Stomach smooth muscle (tissue), 2 donors: Measurements from ENCODE around the gene C2CD2.

ENCODE experiments used
- H3K27ac ChIP-seq: one replicate; pipeline ENCODE4 v1.7.0; 2013; ENCODE audit warnings: mild to moderate bottlenecking, low read length, inconsistent platforms
- H3K27me3 ChIP-seq, 2 donors: one replicate each; pipeline ENCODE4 v1.7.0; 2013; ENCODE audit warnings: low read length in 2 of 2; ENCODE audit not compliant: insufficient read depth in 2 of 2, control insufficient read depth in 1 of 2
- H3K36me3 ChIP-seq, 2 donors: one replicate each; pipeline ENCODE4 v1.7.0; 2013; ENCODE audit warnings: low read length in 2 of 2; ENCODE audit not compliant: control insufficient read depth in 2 of 2, insufficient read depth in 2 of 2
- H3K4me1 ChIP-seq: one replicate; pipeline ENCODE4 v1.7.0; 2013; ENCODE audit warnings: low read length; ENCODE audit not compliant: control insufficient read depth, insufficient read depth
- H3K4me3 ChIP-seq, 2 donors: one replicate each; pipeline ENCODE4 v1.7.0; 2013; ENCODE audit warnings: low read length in 2 of 2
- H3K9ac ChIP-seq, 2 donors: one replicate each; pipeline ENCODE4 v1.7.0; 2013; ENCODE audit warnings: low read length in 2 of 2, mild to moderate bottlenecking in 1 of 2
- H3K9me3 ChIP-seq, 2 donors: one replicate each; pipeline ENCODE4 v1.7.0; 2013; ENCODE audit warnings: low read length in 2 of 2; ENCODE audit not compliant: control insufficient read depth in 2 of 2
- donor health status: healthy.
- donor health status: Pancreatic carcinoma.

C2CD2 gene

GRCh38 chr21:41854426-41854995 lies 99.3 kb downstream of the C2CD2 start:
- peaks cover 20 to 47% of the 10 kb centered on the region in 2 donors for H3K36me3 ChIP-seq
- no peaks in the 10 kb centered on the region for H3K27me3 ChIP-seq
- no peak overlapping the region for H3K27ac ChIP-seq
- H3K9me3 ChIP-seq, result no peaks in the 10 kb centered on the region
- no peak overlapping the region for H3K9ac ChIP-seq
- no peak overlapping the region for H3K4me3 ChIP-seq
- H3K4me1 ChIP-seq, result no peaks in the 10 kb centered on the region

- Histone ChIP-seq H3K9me3 (no peaks in the 10 kb centered on the region), H3K27me3 (no peaks in the 10 kb centered on the region), H3K9ac (no peak overlapping the region), H3K4me1 (no peaks in the 10 kb centered on the region), H3K27ac (no peak overlapping the region), H3K36me3 (peaks cover 14 to 40% of the 10 kb centered on the region in 2 donors), H3K4me3 (no peak overlapping the region)
Measured at GRCh38 chr21:41852929-41853320, 100.9 kb downstream of the C2CD2 start.

GRCh38 chr21:41852151-41852928 lies 101.5 kb downstream of the C2CD2 start:
- Histone ChIP-seq H3K4me3 (no peak overlapping the region), H3K4me1 (no peaks in the 10 kb centered on the region), H3K9me3 (no peaks in the 10 kb centered on the region), H3K27ac (no peak overlapping the region), H3K27me3 (no peaks in the 10 kb centered on the region), H3K9ac (no peak overlapping the region), H3K36me3 (peaks cover 14 to 38% of the 10 kb centered on the region in 2 donors)

- Histone ChIP-seq H3K4me1 (no peaks in the 10 kb centered on the region), H3K27ac (no peak overlapping the region), H3K27me3 (no peaks in the 10 kb centered on the region), H3K4me3 (no peak overlapping the region), H3K9me3 (no peaks in the 10 kb centered on the region), H3K36me3 (peaks cover 9 to 30% of the 10 kb centered on the region in 2 donors), H3K9ac (no peak overlapping the region)
Measured at GRCh38 chr21:41851090-41851790, 102.6 kb downstream of the C2CD2 start.

- Histone ChIP-seq H3K9ac (no peak overlapping the region), H3K27ac (no peak overlapping the region), H3K4me3 (no peak overlapping the region), H3K27me3 (no peaks in the 10 kb centered on the region), H3K9me3 (no peaks in the 10 kb centered on the region), H3K36me3 (peaks cover 15 to 24% of the 10 kb centered on the region in 2 donors), H3K4me1 (no peaks in the 10 kb centered on the region)
Measured at GRCh38 chr21:41850085-41850484, 103.7 kb downstream of the C2CD2 start.

- H3K27ac ChIP-seq, result no peak overlapping the region
- H3K36me3 ChIP-seq, result peaks cover 15% of the 10 kb centered on the region in 2 donors
- no peak overlapping the region for H3K4me3 ChIP-seq
Measured at GRCh38 chr21:41848958-41849580, 104.7 kb downstream of the C2CD2 start.

DNA sequence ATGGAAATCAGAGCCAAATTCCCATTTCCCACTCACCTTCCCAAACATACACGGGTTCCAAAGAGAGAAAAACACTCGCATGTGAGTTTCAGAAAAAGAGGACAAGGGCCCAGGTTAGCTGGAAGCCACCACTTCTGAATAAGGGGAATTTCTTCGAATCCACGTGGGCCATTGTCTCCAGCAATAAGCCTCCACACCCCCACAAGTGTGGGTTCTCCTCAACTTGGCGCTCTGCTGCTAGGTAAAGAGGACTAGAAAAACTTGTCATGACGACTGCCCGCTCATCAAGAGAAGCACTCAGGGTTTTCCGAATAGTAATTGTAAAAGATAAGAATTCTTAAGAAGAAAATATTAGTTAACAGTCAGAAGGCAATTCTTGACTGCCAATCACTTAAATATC lies 105.3 kb downstream of the C2CD2 start:
- Histone ChIP-seq H3K4me1 (no peaks in the 10 kb centered on the region), H3K4me3 (no peak overlapping the region), H3K27me3 (no peaks in the 10 kb centered on the region), H3K9ac (no peak overlapping the region), H3K36me3 (peaks cover 10 to 11% of the 10 kb centered on the region in 2 donors), H3K9me3 (no peaks in the 10 kb centered on the region), H3K27ac (no peak overlapping the region)

More at GRCh38 chr21:41848958-41849580, 104.7 kb downstream of the C2CD2 start:
- Histone ChIP-seq H3K27me3 (no peaks in the 10 kb centered on the region), H3K9me3 (no peaks in the 10 kb centered on the region), H3K9ac (no peak overlapping the region), H3K4me1 (no peaks in the 10 kb centered on the region)

DNA sequence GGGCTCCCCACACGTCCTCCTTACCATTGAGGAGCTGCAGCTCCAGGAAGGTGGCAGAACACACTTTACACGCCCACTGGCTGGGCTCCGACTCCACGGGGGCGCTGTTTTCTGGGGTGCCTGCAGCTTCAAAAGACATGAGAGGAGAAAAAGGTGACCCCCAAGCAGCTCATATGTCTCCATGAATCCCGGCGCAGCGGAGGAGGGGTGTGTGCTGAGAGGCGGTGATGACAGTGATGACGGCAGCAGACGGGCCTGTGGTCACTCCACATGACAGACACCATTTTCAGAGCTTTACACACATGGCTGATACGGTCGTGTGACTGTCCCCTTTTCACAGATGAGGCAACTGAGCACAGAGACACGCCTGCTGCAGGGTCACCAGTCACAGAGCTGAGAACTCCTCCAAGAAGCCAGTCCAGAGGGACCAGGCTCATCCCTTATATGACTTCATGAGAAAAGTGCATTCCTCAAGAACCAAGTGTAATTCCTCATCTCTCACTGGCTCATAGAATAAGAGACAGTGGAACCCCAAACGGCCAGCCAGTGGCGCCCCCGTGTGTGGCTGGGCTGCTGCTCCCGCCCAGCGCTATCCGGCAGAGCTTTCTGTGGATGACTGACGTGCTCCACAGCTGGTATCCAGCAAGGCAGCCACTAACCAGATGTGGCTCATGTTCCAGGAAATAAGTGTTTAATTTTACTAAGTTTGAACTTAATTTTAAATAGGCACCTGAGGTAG lies 106.6 kb downstream of the C2CD2 start:
- H3K9ac ChIP-seq, result no peak overlapping the region
- peaks cover 5 to 9% of the 10 kb centered on the region in 2 donors for H3K36me3 ChIP-seq
- H3K27me3 ChIP-seq, result no peaks in the 10 kb centered on the region
- no peaks in the 10 kb centered on the region for H3K9me3 ChIP-seq
- H3K4me3 ChIP-seq, result no peak overlapping the region
- H3K27ac ChIP-seq, result no peak overlapping the region
- no peaks in the 10 kb centered on the region for H3K4me1 ChIP-seq

DNA sequence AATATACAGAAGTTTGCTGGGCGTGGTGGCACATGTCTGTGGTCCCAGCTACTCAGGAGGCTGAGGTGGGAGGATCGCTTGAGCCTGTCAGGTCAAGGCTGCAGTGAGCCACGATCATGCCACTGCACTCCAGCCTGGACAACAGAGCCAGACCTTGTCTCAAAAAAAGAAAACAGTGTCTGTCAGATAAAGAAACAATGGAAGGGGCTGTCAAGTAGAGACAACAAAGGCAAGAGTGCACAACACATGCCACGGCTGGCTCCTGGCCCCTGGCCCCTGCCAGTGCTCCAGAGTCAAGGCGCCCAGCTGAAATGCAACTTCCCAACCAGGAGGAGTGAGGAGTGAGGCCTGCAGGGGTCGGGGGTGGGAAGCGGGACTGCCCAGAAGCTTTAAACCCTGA lies 107.3 kb downstream of the C2CD2 start:
- Histone ChIP-seq H3K4me3 (no peak overlapping the region), H3K27me3 (no peaks in the 10 kb centered on the region), H3K36me3 (peaks cover 3 to 9% of the 10 kb centered on the region in 2 donors), H3K4me1 (no peaks in the 10 kb centered on the region), H3K9me3 (no peaks in the 10 kb centered on the region), H3K27ac (no peak overlapping the region), H3K9ac (no peak overlapping the region)

- H3K27ac ChIP-seq, result no peak overlapping the region
- peaks cover 0 to 2% of the 10 kb centered on the region in 2 donors for H3K9me3 ChIP-seq
- peaks cover 0 to 9% of the 10 kb centered on the region in 2 donors for H3K36me3 ChIP-seq
- no peak overlapping the region for H3K4me3 ChIP-seq
- H3K9ac ChIP-seq, result no peak overlapping the region
- no peaks in the 10 kb centered on the region for H3K27me3 ChIP-seq
- no peaks in the 10 kb centered on the region for H3K4me1 ChIP-seq
Measured at GRCh38 chr21:41846033-41846317, 107.8 kb downstream of the C2CD2 start.
